MG63 (cell line): ENCODE measurements around the gene KLF3. TPM values are rescaled to one million over a fixed set of nuclear protein-coding genes. Genes with fewer than 3 reads are reported as not detected.

Experiments
- DNase-seq: peaks from one replicate; pipeline ENCODE4 v3.0.0-alpha.2; 2020
- H3K27me3 ChIP-seq: fragments of 250-450 bp; sonication (Bioruptor Pico); 2 replicates; pipeline ENCODE4 v1.5.1; 2020; ENCODE audit warnings: mild to moderate bottlenecking, moderate library complexity
- H3K36me3 ChIP-seq: fragments of 250-450 bp; sonication (Bioruptor Pico); 2 replicates; pipeline ENCODE4 v1.5.1; 2020; ENCODE audit warnings: mild to moderate bottlenecking, moderate library complexity
- H3K4me3 ChIP-seq: fragments of 250-450 bp; sonication (Bioruptor Pico); 2 replicates; pipeline ENCODE4 v1.5.1; 2020; ENCODE audit warnings: mild to moderate bottlenecking, moderate library complexity
- H3K9me3 ChIP-seq: fragments of 250-450 bp; sonication (Bioruptor Pico); 2 replicates; pipeline ENCODE4 v1.5.1; 2020; ENCODE audit warnings: mild to moderate bottlenecking, moderate library complexity
- total RNA-seq: library from RNA; depleted of rRNA; stranded (reverse); fragments of >200 nt; shearing (Covaris generic); gene quantifications from 2 replicates; pipeline ENCODE4 v1.2.3, GENCODE V29; 2014; ENCODE audit warnings: low replicate concordance; rRNA removed

KLF3 gene
- total RNA-seq, 1 experiment from 2014 or later = 1.9 TPM

DNA sequence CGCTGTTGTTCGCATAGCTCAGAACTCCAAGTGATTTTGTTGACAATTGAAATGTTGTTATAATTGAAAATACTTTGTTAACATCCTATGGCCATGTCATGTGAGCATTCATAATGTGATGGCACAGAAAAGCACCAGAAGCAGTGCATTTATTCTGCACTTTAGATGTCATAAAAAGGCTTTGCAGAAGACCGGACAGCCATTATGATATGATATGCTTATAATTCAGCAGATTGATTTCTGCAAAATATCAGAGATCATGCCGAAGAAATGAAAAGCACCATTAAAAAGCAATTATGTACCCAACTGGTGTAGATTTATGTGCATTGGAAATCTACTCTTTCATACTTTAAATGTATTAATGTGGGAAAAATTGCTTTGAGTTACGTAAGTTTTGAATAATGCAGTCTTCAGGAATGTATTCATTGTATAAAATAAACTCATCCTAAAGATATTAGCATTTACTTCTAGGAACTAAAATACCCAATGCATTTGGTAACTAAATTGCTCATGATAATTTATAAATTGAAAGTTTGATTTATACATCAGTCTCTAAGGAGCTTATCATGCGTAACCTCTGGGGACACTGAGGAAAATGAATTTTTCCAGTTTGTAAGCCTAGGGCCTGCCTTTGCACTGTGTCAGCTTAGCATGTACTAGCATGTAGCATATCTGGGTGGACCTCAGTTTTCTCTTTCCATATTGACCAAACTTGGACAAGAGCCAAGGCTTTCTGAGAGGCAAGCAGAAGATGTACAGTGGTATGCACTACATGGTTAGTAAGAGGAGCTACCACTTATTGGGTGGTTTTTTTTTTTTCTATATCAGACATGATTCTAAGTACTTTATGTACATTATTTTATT, 75.2 kb downstream of the KLF3 start:
- Histone ChIP-seq H3K36me3 (no peaks in the 10 kb centered on the region), H3K27me3 (no peaks in the 10 kb centered on the region), H3K9me3 (no peaks in the 10 kb centered on the region), H3K4me3 (no peak overlapping the region)
- no peak for DNase-seq

DNA sequence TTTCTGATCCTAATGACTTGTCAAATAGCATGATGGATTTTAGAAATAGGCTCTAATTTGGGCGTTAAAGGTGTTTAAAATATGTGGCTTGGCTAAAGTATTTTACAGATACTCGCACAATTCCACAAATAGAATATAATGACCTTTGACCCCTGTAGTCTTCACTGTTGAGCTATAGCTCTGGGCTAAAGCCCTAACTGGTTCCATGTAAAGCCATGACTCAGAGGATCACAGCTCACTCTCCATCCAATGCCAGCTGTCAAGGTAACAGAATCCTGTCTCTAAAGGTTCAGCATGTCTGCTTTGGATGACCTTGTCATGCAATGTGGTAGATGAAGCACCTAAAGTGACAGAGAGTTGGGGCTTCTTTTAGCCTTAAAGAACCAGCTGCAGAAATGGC, 76.3 kb downstream of the KLF3 start:
- no peak overlapping the region for H3K4me3 ChIP-seq
- no peak for DNase-seq
- no peaks in the 10 kb centered on the region for H3K27me3 ChIP-seq
- no peaks in the 10 kb centered on the region for H3K9me3 ChIP-seq
- no peaks in the 10 kb centered on the region for H3K36me3 ChIP-seq

DNA sequence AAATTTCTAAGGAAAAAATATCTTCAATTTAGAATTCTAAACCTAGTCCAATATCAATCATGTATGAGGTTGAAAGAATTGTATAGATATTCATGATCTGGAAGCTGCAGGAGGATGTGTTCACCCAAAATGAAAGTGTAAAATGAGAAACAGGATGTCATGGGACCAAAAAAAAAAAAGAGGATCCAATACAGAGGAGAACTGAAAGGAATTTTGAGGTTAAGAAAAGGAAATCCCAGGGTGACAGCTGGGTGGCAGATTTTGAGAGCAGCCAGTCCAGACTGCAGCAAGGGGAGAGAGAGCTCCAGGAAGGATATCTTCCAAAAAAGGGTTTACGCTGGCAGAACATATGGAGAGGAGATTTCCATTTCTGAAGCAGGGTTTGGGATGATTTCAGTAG, 79.9 kb downstream of the KLF3 start:
- no peak for DNase-seq
- no peaks in the 10 kb centered on the region for H3K36me3 ChIP-seq

DNA sequence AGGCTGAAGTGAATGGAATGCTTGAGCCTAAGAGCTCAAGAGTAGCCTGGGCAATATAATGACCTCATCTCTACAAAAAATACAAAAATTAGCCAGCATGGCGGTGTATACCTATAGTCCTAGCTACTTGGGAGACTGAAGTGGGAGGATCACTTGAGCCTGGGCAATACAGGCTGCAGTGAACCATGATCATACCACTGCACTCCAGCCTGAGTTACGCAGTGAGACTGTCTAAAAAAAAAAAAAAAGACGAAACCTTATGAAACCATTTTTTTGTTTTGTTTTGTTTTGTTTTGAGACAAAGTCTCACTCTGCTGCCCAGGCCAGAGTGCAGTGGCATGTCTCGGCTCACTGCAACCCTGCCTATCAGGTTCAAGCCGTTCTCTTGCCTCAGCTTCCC, 81.9 kb downstream of the KLF3 start:
- H3K9me3 ChIP-seq = no peaks in the 10 kb centered on the region
- H3K36me3 ChIP-seq = no peaks in the 10 kb centered on the region
- H3K4me3 ChIP-seq = no peak overlapping the region
- no peaks in the 10 kb centered on the region for H3K27me3 ChIP-seq
- DNase-seq = no peak

More for the DNA sequence above, 79.9 kb downstream of the KLF3 start:
- H3K4me3 ChIP-seq = no peak overlapping the region
- no peaks in the 10 kb centered on the region for H3K27me3 ChIP-seq
- H3K9me3 ChIP-seq = no peaks in the 10 kb centered on the region

DNA sequence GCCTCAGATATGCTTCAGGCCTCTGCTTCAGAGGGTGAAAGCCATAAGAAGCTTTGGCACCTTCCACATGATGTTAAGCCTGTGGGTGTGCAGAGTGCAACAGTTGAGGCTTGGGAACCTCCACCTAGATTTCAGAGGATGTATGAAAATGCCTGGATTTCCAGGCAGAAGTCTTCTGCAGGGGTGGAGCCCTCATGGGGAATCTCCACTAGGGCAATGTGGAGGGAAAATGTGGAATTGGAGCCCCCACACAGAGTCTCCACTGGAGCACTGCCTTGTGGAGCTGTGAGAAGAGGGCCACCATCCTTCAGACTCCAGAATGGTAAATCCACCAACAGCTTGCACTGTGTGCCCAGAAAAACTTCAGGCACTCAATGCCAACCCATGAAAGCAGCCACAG, 83.6 kb downstream of the KLF3 start:
- Histone ChIP-seq H3K4me3 (no peak overlapping the region), H3K27me3 (no peaks in the 10 kb centered on the region), H3K9me3 (no peaks in the 10 kb centered on the region), H3K36me3 (no peaks in the 10 kb centered on the region)
- DNase-seq = no peak

DNA sequence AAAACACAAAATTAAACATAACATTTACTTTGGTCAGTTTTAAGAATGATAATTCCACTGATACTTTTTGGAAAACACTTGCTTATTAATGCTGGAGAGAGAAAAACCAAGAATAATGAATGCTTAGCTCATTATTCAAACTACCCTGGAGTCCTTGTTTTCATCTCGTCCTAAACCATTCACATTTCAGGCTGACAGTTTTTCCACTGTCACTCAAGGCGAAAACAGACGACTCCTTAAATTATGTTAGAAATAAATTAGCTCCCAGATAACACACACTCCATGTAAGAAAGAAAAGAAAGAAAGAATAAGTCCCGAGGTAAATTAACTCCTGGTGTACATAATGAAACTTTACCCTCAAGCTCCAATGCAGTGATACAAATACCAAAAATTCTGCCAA, 85.3 kb downstream of the KLF3 start:
- Histone ChIP-seq H3K9me3 (no peaks in the 10 kb centered on the region), H3K27me3 (no peaks in the 10 kb centered on the region), H3K36me3 (no peaks in the 10 kb centered on the region), H3K4me3 (no peak overlapping the region)
- no peak for DNase-seq

Other genes with a start within 250 kb of the KLF3 start
- gene TLR10, start 118.8 kb downstream of the KLF3 start, total RNA-seq = not detected in 2 replicates
- gene TLR1, start 140.6 kb downstream of the KLF3 start, total RNA-seq = 0.07 TPM in 1 of 2 replicates, not detected in the other
- gene TLR6, start 192.6 kb downstream of the KLF3 start, total RNA-seq = 0.82 TPM in 1 of 2 replicates, not detected in the other
- gene FAM114A1, start 203.6 kb downstream of the KLF3 start, total RNA-seq = 40.7 and 56.7 TPM in 2 replicates